IPS DF 19.7 (cell line): ENCODE data around the gene POSTN.

ENCODE experiments used
- DNase-seq: peaks from one replicate; pipeline ENCODE4 v3.0.0-alpha.2; 2013; ENCODE audit warnings: low read depth, low spot score

Gene POSTN

GRCh38 chr13:37598597-37598996 is at the start of gene POSTN:
POSTN (minus strand) TSS chr13:37598768; CDS start chr13:37598726, 42 bp downstream.
- DNase-seq, result no peak

GRCh38 chr13:37647031-37647650 is 48.6 kb upstream of the POSTN start:
- no peak for DNase-seq

GRCh38 chr13:37646531-37646930 is 48.0 kb upstream of the POSTN start:
- DNase-seq, result no peak

GRCh38 chr13:37645181-37645740 is 46.7 kb upstream of the POSTN start:
- DNase-seq, result no peak

GRCh38 chr13:37641391-37641790 is 42.8 kb upstream of the POSTN start:
- no peak for DNase-seq

GRCh38 chr13:37640499-37640898 is 41.9 kb upstream of the POSTN start:
- no peak for DNase-seq

- no peak for DNase-seq
Measured at GRCh38 chr13:37636701-37637100, 38.1 kb upstream of the POSTN start.

GRCh38 chr13:37632294-37632693 is 33.7 kb upstream of the POSTN start:
- DNase-seq, result no peak

GRCh38 chr13:37627428-37627827 is 28.9 kb upstream of the POSTN start:
- DNase-seq, result no peak

GRCh38 chr13:37621811-37622361 is 23.3 kb upstream of the POSTN start:
- no peak for DNase-seq

GRCh38 chr13:37618554-37618953 is 20.0 kb upstream of the POSTN start:
- no peak for DNase-seq

GRCh38 chr13:37617173-37617572 is 18.6 kb upstream of the POSTN start:
- DNase-seq, result no peak

- no peak for DNase-seq
Measured at GRCh38 chr13:37616131-37616530, 17.6 kb upstream of the POSTN start.

GRCh38 chr13:37615276-37615675 is 16.7 kb upstream of the POSTN start:
- no peak for DNase-seq

GRCh38 chr13:37613638-37614037 is 15.1 kb upstream of the POSTN start:
- no peak for DNase-seq

GRCh38 chr13:37613236-37613635 is 14.7 kb upstream of the POSTN start:
- no peak for DNase-seq

- DNase-seq, result no peak
Measured at GRCh38 chr13:37608750-37609339, 10.3 kb upstream of the POSTN start.

- DNase-seq, result no peak
Measured at GRCh38 chr13:37602733-37603381, 4.3 kb upstream of the POSTN start.

- no peak for DNase-seq
Measured at GRCh38 chr13:37601648-37602440, 3.3 kb upstream of the POSTN start.

- no peak for DNase-seq
Measured at GRCh38 chr13:37599519-37599918, 951 bp upstream of the POSTN start.

GRCh38 chr13:37597477-37598025 is 1.0 kb downstream of the POSTN start:
- no peak for DNase-seq
